Measurements from ENCODE around the gene FBXL7.

The FBXL7 gene

DNA sequence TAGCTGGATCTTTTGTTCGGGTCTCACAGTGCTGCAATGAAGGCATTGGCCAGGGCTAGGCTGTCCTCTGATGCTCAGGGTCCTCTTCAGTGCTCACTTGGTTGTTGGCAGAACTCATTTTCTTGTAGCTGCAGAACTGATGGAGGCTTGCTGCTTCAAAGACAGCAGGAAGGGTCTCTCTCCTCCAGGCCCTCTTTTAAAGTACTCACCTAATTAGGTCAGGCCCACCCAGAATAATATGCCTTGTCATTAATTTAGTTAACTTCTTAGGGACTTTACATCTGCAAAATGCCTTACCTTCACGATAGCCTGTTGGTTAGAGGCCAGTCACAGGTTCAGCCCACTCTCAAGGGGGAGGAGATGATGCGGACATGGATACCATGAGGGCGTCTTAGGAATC lies 114.7 kb downstream of the FBXL7 start:
- no peak for DNase-seq (ENCODE audit: low read depth)

DNA sequence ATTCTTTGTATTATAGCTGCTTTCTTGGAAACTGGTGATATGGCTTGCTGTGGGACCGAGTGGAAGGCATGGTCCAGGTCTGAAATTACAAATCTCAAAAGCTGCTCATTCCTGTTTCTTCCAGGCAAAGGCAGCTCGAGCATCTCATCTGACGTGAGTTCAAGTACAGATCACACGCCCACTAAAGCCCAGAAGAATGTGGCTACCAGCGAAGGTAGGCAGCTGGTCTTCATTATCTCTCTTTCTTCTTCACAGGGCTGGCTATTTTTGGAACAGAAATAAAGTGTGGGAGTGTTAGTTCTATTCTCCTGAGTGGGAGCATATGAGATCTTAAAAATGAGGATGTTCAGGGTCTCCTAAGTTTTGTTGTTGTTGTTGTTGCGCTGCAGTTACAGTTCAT lies 115.9 kb downstream of the FBXL7 start:
- DNase-seq (ENCODE audit: low read depth), result no peak

DNA sequence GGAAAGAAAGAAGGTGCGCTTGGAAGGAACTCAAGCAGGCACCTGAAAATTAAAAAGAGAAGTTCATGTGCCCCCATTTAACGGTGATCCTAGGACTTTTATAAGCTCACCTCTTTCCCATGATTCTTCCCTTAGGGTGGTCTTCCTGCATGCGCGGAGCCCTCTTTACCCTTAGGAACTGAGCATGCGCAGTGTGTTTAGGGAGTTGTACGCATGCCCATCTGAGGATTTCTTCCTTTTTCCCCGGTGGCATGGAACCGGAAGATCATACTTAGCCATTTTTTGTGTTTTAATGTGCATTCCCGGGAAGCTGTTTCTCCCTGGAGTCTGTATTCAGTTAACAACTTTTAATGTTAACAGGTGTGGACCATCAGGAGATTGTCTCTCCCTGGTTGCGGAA lies 119.0 kb downstream of the FBXL7 start:
- DNase-seq (ENCODE audit: low read depth), result no peak

- DNase-seq (ENCODE audit: low read depth), result no peak
Observed at GRCh38 chr5:15620501-15620900, 120.5 kb downstream of the FBXL7 start.

DNA sequence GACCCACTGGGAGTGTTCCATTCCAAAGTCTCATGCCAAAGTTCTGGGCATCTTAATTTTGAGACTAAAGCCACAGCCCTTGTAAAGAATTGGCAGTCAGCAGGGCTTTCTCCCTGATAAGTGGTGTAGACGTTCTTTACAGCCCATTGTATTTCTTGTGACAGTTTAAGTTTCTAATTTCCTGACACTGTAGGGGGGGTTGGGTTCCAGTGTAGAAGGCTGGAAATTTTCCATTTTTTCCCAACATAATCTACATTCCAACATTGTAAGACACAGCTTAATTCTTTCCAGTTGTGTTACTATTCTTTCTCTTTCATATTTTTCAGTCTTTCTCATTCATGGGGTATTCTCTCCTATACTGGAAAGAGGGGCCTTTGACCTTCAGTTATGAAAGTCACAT lies 121.1 kb downstream of the FBXL7 start:
- DNase-seq (ENCODE audit: low read depth), result no peak

GRCh38 chr5:15623794-15624193 lies 123.8 kb downstream of the FBXL7 start:
- DNase-seq (ENCODE audit: low read depth), result no peak

GRCh38 chr5:15627109-15627508 lies 127.1 kb downstream of the FBXL7 start:
- DNase-seq (ENCODE audit: low read depth), result no peak

DNA sequence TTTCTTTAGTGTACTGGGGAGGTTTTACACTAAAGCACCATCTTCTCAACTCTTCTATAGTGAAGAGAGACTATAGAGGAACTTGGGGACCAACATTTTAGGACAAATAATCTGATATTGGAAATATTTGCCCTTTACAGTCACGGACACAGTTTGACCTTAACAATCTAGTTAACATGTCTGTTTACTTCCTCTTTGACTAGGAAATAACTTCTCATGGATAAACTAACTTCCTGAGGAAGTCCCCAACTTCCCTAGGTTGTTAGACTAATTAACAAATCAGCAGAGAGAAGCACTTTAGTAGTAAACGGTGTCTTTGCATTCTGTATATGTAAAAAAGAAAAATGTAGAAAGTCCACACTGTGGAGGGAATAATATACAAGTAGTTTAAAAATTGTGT lies 127.7 kb downstream of the FBXL7 start:
- DNase-seq (ENCODE audit: low read depth), result no peak

- DNase-seq (ENCODE audit: low read depth), result no peak
Observed at GRCh38 chr5:15630441-15630840, 130.5 kb downstream of the FBXL7 start.

- no peak for DNase-seq (ENCODE audit: low read depth)
Observed at GRCh38 chr5:15634591-15635288, 134.8 kb downstream of the FBXL7 start.

DNA sequence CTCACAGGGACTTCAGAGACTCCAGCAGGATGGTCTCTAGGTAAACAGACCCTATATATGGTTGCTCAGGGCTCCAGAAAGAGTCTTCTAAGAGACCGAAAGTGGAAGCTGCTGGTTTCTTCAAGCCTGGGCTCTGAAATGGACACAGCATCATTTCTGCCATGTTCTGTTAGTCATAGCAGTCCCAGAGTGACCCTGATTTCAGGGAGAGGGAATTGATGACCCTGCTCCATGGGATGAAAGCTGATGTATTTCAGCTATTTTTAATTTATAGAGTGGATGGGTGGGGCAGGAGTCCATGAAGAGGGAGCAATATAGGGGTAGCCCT lies 135.3 kb downstream of the FBXL7 start:
- no peak for DNase-seq (ENCODE audit: low read depth)

DNA sequence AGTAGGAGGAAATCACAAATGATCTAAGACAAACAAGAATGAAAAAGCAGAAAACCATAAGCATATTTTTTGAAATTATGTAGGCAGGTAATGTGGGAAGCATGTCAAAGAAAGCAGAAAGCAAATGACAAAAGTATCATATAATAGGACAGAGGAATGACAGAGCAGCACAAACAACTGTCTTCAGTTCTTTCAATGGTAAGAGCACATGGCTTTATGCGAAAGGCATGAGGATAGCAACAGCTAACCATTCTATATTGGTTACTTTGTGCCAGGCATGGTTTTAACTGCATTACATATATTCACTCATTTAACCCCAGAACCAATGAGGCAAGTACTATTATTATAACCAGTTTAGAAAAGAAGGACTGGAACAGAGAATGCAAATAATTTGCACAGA lies 137.4 kb downstream of the FBXL7 start:
- no peak for DNase-seq (ENCODE audit: low read depth)

DNA sequence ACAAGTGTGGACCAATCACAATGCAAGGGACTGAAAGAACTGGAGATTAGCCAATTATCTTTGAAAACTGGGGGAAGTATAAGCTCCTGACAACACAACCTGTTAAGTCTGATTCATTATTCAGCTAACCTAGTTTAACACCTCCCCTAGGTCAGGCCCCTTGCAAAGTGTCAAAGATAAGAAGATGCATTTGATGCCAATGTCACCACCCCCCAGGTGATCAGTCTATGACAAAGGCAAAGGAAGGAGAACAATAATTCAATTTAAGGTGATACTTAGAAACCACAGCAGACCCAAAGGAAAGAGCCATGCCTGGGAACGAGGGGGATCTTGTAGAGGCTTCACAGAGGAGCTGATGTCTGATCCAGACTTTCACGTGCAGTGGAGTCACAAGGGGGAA lies 137.9 kb downstream of the FBXL7 start:
- no peak for DNase-seq (ENCODE audit: low read depth)

DNA sequence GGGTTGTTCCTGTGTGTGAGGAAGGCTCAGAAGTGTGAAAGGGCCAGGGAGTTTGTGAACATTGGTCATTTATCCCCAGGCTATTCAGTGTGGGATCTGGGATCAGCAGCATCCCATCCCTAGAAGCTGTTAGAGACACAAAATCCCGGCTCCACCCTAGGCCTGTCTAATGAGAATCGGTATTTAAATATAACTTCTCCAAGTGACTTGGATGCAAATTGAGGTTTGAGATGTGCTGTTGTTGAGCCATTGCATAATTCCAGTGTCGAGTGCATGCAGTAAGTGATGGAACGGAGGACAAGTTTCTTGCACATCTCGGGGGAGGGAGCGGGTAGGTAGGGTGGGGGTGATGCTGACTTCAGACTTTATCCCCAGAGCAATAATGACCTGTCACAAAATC lies 138.3 kb downstream of the FBXL7 start:
- no peak for DNase-seq (ENCODE audit: low read depth)

GRCh38 chr5:15639288-15639687 lies 139.3 kb downstream of the FBXL7 start:
- no peak for DNase-seq (ENCODE audit: low read depth)

- no peak for DNase-seq (ENCODE audit: low read depth)
Observed at GRCh38 chr5:15640116-15640515, 140.1 kb downstream of the FBXL7 start.

DNA sequence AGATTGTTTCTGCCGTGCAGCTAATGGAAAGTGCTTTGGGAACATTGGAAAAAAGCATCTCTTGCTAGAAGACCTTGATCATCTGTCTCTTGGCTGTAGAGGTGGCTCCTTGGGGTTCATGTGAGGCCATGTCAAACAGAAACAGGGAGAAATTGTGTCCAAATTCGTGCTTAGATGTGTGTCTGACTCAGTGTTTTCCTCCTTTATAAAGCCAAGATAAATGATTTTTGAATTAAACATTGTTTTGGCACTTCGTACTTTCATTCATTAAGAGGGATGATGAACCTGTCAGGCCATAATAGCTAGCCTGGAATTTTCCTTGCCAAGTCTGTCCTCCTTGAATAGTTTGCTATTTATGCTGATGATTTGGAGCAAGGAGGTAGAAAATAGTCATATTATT lies 143.8 kb downstream of the FBXL7 start:
- no peak for DNase-seq (ENCODE audit: low read depth)

DNA sequence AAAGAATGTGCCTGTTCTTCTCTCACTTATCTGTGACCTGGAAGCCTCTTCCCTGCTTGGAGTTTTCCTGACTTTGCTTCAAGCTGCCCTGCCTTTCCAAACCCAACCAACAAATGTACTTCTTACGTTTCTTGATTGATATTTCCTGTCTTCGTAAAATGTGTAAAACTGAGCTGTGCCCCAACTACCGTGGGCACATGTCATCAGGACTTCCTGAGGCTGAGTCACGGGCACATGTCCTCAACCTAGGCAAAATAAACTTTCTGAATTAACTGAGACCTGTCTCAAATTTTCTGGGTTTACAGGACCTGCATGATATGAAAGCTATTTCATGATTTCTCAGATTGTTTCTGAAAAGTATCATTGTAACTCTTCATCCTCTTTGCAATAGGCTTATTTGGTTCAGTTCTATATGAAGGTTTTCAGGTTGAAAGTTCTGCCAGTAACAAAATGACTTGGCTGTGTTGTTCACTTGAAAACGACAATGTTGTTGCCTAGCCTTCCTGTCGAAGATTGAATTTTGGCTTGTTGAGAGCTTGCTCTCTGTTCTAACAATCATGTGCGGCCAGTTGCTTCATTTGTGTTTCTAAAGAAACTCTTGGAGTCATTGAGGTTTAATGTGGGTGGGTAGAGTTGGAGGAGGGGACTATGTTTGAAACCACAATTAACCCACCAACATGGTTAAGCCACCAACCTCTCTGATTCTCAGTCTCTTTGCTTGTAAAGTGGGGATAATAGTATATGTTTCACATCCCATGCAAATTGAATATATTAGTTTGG lies 145.6 kb downstream of the FBXL7 start:
- DNase-seq (ENCODE audit: low read depth), result no peak

GRCh38 chr5:15646371-15646770 lies 146.4 kb downstream of the FBXL7 start:
- DNase-seq (ENCODE audit: low read depth), result no peak

- no peak for DNase-seq (ENCODE audit: low read depth)
Observed at GRCh38 chr5:15647251-15647650, 147.3 kb downstream of the FBXL7 start.

DNA sequence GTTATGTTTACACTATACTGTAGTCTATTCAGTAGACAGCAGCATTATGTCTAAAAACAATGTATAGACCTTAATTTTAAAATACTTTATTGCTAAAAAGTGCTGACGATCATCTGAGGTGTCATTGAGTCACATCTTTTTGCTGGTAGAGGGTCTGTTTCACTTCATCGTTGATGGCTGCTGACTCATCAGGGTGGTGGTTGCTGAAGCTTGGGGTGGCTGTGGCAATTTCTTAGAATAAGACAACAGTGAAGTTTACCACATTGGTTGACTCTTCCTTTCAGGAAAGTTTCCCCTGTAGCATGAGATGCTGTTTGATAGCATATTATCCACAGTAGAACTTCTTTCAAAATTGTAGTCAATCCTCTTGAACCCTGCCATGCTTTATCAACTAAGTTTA lies 150.3 kb downstream of the FBXL7 start:
- DNase-seq (ENCODE audit: low read depth), result no peak

GRCh38 chr5:15654779-15655178 lies 154.8 kb downstream of the FBXL7 start:
- no peak for DNase-seq (ENCODE audit: low read depth)

- no peak for DNase-seq (ENCODE audit: low read depth)
Observed at GRCh38 chr5:15655683-15656082, 155.7 kb downstream of the FBXL7 start.

DNA sequence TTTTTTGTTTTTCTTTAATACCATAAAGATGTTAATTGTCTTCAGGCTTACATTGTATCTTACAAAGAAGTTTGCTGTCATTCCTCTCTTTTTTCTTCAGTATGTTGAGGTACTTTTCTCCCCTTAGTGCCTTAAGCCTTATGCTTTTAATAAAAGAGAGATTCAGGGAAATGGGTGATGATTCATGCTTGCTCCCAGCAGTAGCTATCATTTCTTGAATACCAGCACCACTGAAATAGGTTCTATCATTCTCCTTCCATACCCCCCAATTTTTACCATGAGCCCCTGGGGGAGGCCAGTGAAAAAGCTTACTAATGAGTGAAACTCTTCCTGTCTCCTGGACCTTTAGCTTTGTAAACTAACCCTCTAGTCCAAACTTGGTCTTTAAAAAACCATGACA lies 165.0 kb downstream of the FBXL7 start:
- DNase-seq (ENCODE audit: low read depth), result no peak
